ENCODE measurements around the gene FLVCR2. TPM values are rescaled to one million over a fixed set of nuclear protein-coding genes. Genes with fewer than 3 reads are reported as not detected.
"Not testable (repeated sequence)": the region's sequence is repeated elsewhere in the genome, so short reads cannot be mapped to it uniquely, and the experiment has no call there.

The FLVCR2 gene
- total RNA-seq, 1 donor: 5.8 TPM

DNA sequence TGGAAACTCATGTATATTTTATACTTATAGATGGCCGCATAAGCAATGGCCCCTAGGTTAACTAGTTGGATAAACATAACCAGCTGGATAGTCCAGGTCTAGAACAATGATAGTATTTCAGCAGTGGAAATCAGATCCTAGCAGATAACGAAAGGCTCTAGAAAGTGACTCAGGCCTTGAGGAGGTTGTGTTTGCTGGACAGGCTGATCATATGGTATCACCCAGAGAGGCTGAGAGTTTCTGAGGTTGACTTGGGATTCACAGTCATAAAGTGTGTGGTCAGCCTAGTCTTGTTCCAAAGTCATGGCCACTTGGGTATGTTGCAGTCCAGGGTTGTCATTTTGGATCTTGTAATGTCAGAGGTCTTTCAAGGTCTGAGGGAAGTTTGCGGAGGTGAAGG is 16.8 kb downstream of the FLVCR2 start:
- Histone ChIP-seq H3K27me3 (ENCODE audit: insufficient read depth, low read length) (no peaks in the 10 kb centered on the region), H3K4me3 (ENCODE audit: low read length) (no peak overlapping the region), H3K9me3 (ENCODE audit: low read depth, low read length) (no peaks in the 10 kb centered on the region), H3K4me1 (ENCODE audit: insufficient read depth, low read length) (peaks cover 39% of the 10 kb centered on the region)

DNA sequence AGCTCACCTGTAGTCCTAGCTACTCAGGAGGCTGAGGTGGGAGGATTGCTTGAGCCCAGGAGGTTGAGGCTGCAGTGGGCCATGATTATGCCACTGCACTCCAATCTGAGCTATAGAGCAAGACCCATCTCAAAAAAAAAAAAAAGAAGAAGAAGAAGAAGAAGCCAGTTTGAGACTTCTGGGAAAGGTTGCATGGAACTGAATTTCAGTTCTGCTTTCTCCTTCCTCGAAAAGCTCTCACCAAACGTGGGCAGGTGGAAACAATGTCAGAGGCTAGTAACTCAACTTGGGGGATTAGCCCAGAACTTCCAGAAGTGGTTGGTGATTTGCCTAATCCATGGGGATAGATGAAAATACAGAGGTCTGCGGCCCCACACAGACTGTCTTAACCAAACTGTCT is 18.7 kb downstream of the FLVCR2 start:
- no peak overlapping the region for H3K4me3 ChIP-seq (ENCODE audit: low read length)
- no peaks in the 10 kb centered on the region for H3K27me3 ChIP-seq (ENCODE audit: insufficient read depth, low read length)
- peaks cover 42% of the 10 kb centered on the region for H3K4me1 ChIP-seq (ENCODE audit: insufficient read depth, low read length)
- H3K9me3 ChIP-seq (ENCODE audit: low read depth, low read length): no peaks in the 10 kb centered on the region

DNA sequence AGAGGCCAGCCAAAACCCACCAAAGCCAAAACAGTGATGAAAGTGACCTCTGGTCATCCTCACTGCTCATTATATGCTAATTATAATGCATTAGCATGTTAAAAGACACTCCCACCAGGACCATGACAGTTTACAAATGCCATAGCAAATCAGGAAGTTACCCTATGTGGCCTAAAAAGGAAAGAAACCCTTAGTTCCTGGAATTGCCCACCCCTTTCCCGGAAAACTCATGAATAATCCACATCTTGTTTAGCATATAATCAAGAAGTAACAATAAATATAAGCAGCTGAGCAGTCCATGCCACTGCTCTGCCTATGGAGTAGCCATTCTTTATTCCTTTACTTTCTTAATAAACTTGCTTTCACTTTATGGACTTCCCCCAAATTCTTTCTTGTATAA is 21.7 kb downstream of the FLVCR2 start:
- H3K27me3 ChIP-seq (ENCODE audit: insufficient read depth, low read length); H3K9me3 ChIP-seq (ENCODE audit: low read depth, low read length); H3K4me3 ChIP-seq (ENCODE audit: low read length): not testable (repeated sequence)
- peaks cover 72% of the 10 kb centered on the region for H3K4me1 ChIP-seq (ENCODE audit: insufficient read depth, low read length)

DNA sequence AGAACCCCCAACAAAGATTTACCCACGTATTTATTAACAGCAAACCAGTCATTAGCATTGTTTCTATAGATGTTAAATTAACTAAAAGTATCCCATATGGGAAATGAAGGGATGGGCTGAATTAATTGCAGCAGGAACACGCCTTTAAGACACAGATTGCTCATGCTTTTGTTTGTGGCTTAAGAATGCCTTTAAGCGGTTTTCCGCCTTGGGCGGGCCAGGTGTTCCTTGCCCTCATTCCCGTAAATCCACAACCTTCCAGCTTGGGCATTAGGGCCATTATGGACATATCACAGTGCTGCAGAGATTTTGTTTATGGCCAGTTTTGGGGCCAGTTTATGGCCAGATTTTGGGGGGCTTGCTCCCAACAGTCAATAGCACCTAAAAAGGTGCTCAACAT is 22.6 kb downstream of the FLVCR2 start:
- peaks cover 72% of the 10 kb centered on the region for H3K4me1 ChIP-seq (ENCODE audit: insufficient read depth, low read length)
- H3K9me3 ChIP-seq (ENCODE audit: low read depth, low read length); H3K4me3 ChIP-seq (ENCODE audit: low read length); H3K27me3 ChIP-seq (ENCODE audit: insufficient read depth, low read length): not testable (repeated sequence)

DNA sequence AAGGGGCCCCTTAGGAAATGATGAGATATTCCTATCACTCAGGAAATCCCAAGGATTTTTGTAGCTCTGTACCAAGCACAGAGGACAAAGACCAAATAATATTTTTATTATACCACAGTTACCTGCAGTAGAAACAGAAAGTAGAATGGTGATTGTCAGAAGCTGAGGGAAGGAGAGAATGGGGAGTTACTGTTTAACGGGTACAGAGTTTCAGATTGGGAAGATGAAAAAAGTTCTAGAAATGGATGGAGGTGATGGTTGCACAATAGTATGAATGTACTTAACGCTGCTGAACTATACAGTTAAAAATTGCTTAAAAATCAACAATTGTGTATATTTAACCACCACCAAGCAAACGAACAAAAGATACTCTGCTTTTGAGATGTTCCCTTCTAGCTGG is 24.1 kb downstream of the FLVCR2 start:
- H3K4me1 ChIP-seq (ENCODE audit: insufficient read depth, low read length): peaks cover 66% of the 10 kb centered on the region
- H3K4me3 ChIP-seq (ENCODE audit: low read length): no peak overlapping the region
- H3K9me3 ChIP-seq (ENCODE audit: low read depth, low read length): no peaks in the 10 kb centered on the region
- H3K27me3 ChIP-seq (ENCODE audit: insufficient read depth, low read length): no peaks in the 10 kb centered on the region

DNA sequence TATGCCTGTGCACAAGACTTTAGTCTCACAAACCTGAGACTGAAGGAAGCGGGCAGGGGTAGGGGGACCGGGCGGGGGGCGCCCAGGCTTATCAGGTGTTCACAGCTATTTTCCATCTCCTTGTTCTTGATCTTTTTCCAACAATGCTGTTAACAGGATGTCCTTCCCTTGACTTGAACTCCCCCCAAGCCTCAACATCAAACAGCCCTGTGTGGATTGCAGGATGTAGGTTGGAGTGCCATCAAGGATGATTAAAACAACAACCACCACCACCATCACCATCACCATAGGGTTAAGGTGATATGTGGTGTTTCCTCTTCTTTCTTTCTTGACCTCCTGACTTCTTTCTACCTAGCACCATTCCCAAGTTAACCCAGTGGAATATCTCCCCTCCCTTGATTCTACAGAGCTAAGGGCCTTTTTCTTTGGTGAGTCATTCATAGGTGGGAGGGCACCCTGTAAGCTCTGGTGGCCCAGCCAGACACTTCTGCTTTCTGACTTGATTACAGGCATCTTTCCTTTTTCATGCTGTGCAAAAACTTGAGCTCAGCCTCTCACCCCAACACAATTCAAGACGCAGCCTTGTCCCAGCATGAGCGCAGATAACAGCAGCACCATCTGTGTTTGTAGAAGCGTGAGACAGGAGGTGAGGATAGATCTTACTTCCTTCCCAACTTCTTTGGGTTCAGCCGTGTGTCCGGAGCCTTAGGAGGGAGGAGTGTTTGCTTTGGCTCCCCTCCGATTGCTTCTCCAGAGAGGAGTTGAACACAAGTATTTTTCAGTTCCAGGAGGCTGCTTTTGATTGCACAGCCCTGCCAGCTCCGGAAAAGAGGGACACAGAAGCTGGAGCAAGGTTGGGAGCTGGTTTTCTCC is 26.8 kb downstream of the FLVCR2 start:
- H3K27me3 ChIP-seq (ENCODE audit: insufficient read depth, low read length): no peaks in the 10 kb centered on the region
- no peaks in the 10 kb centered on the region for H3K9me3 ChIP-seq (ENCODE audit: low read depth, low read length)
- H3K4me1 ChIP-seq (ENCODE audit: insufficient read depth, low read length): peaks cover 65% of the 10 kb centered on the region
- H3K4me3 ChIP-seq (ENCODE audit: low read length): no peak overlapping the region

DNA sequence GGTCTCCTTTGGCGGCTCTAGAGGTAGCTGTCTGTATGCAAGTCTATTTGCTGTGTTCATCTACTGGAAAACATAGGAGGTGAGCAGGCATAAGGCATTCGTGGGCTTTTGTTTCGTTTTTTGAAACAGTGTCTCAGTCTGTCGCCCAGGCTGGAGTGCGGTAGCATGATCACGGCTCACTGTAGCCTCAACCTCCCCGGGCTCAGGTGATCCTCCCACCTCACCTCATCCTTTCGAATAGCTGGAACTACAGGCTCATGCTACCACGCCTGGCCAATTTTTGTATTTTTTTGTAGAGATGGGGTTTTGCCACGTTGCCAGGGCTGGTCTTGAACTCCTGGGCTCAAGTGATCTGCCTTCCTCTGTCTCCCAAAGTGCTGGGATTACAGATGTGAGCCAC is 27.5 kb downstream of the FLVCR2 start:
- H3K9me3 ChIP-seq (ENCODE audit: low read depth, low read length): no peaks in the 10 kb centered on the region
- no peak overlapping the region for H3K4me3 ChIP-seq (ENCODE audit: low read length)
- peaks cover 71% of the 10 kb centered on the region for H3K4me1 ChIP-seq (ENCODE audit: insufficient read depth, low read length)
- no peaks in the 10 kb centered on the region for H3K27me3 ChIP-seq (ENCODE audit: insufficient read depth, low read length)

DNA sequence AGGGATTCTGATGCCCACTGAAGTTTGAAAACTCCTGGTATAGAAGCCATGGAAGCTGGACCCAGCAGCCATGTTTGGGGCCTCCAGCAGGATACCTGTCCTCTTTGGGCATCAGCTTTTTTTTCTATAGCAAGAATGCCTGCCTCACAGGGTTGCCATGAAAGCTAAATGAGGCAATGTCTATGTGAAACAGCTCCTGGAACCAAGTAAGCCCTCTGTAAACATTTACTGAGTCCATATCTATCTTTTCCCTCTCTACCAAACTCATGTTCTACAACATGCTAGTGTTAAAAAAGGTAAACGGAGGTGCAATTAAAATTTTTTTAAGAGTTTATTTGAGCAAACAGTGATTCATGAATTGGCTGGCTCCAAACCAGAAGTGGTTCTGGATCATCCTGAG is 28.6 kb downstream of the FLVCR2 start:
- H3K27me3 ChIP-seq (ENCODE audit: insufficient read depth, low read length): no peaks in the 10 kb centered on the region
- no peak overlapping the region for H3K4me3 ChIP-seq (ENCODE audit: low read length)
- H3K9me3 ChIP-seq (ENCODE audit: low read depth, low read length): no peaks in the 10 kb centered on the region
- H3K4me1 ChIP-seq (ENCODE audit: insufficient read depth, low read length): peaks cover 78% of the 10 kb centered on the region

DNA sequence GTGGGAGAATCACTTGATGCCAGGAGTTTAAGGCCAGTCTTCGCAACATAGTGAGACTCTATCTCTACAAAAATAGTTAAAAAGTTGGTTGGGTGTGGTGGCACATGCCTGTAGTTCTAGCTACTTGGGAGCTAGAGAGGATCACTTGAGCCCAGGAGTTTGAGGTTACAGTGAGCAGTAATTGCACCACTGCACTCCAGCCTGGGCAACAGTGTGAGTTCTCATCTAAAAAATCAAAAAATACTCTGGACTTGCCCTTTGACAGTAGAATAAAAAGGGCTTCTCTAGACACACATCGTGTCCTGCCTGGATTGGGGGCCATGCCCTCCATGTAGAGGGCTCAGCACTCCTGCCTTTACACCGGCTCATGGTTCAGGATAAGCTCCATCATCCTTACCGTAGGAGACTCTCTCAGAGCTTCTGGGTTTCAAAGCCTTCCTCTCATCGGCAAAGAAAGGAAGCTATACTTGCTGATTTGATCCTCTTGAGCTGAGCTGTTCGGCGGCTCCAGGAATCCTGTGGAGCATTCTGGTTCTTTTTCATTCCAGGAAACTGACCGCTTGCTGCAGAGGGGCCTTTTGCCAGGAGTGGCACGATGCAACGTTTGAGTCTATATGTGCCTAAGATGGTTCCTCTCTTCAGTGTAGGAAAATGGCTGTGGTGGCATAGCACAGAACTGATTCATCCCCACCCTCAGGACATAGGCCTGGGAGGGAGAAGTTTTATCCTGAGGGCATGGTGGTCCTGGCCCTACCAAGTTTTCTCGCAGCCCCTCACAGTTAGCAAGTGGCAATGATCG is 29.6 kb downstream of the FLVCR2 start:
- no peak overlapping the region for H3K4me3 ChIP-seq (ENCODE audit: low read length)
- peaks cover 74% of the 10 kb centered on the region for H3K4me1 ChIP-seq (ENCODE audit: insufficient read depth, low read length)
- H3K27me3 ChIP-seq (ENCODE audit: insufficient read depth, low read length): no peaks in the 10 kb centered on the region
- H3K9me3 ChIP-seq (ENCODE audit: low read depth, low read length): no peaks in the 10 kb centered on the region

DNA sequence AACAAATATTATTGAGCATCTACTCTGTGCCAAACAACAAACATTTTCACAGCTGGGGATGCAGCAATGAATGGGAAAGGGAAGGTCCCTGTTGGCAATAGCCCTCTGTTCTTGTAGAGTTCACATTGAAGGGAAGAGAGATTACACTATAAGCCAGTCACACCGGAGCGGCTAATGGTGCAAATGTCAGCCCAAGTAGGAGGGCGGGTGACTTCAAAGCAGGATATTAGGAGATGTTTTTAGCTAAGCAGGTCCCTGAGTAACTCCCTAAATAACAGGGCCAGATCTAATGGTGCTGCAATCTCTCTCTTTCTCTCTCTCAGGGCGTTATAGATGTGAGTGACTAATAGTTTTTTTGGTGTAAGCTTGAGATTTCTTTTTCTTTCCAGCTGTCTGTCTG is 30.7 kb downstream of the FLVCR2 start:
- Histone ChIP-seq H3K27me3 (ENCODE audit: insufficient read depth, low read length) (no peaks in the 10 kb centered on the region), H3K4me1 (ENCODE audit: insufficient read depth, low read length) (peaks cover 73% of the 10 kb centered on the region), H3K4me3 (ENCODE audit: low read length) (no peak overlapping the region), H3K9me3 (ENCODE audit: low read depth, low read length) (no peaks in the 10 kb centered on the region)

DNA sequence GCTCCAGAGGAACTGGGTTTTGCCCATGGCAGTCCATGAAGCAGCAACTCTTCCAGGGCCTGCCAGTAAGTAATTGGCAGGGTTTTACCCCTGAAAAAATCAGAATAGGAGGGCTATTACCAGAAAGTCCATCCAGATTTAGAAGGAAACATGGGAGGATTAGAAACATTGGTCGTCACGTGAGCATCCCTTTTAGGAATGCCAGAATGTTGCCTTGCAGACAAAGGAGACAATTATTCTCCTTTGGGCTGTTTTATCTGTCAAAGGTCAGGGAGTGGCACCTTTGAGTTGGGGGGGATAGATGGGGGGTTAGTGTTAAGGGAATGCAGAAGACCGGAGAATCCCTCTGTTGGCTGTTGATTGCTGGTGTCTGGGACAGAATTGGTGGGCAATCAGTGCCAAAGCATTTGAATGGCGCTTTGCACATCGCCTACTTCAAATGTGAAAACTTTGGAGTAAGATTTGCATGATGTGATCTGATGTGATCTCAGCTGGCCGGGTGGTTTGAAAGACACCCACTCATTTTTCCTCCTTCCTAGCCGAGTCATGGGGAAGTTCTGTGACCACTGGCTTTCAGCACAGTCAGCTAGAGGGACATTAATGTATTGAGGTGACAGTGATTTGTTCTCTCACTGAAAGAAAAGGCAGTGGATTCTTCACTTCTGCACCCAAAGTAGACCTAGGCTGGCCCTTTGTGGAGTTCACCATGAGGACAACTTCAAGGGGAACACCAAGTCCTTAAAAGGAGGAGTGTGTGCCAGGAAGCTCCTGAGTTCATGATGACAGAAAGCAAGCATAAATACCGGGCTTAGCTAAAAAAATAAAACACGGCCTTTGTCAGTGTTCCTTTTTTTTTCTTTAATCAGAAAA is 31.4 kb downstream of the FLVCR2 start:
- no peaks in the 10 kb centered on the region for H3K27me3 ChIP-seq (ENCODE audit: insufficient read depth, low read length)
- H3K4me1 ChIP-seq (ENCODE audit: insufficient read depth, low read length): peaks cover 72% of the 10 kb centered on the region
- no peaks in the 10 kb centered on the region for H3K9me3 ChIP-seq (ENCODE audit: low read depth, low read length)
- H3K4me3 ChIP-seq (ENCODE audit: low read length): no peak overlapping the region

DNA sequence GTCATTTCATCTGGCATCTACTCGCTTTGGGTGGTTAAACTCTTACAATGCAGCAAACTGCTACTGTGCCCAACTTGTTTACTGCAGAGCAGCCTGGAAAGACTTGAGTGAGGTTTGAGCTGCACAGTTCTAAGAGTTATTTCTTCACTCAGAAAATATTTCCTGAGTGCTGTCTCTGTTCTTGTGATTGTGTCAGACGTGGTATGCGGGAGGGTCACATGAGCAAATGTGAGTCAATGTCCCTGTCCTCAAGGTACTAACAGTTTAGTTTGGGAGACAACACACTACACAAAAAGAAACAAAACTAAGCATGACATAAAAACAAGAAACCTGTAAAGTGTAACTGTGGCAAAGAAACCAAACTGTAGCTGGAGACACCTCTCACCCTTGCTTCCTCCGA is 32.4 kb downstream of the FLVCR2 start:
- no peaks in the 10 kb centered on the region for H3K27me3 ChIP-seq (ENCODE audit: insufficient read depth, low read length)
- H3K4me1 ChIP-seq (ENCODE audit: insufficient read depth, low read length): peaks cover 72% of the 10 kb centered on the region
- no peaks in the 10 kb centered on the region for H3K9me3 ChIP-seq (ENCODE audit: low read depth, low read length)
- no peak overlapping the region for H3K4me3 ChIP-seq (ENCODE audit: low read length)

DNA sequence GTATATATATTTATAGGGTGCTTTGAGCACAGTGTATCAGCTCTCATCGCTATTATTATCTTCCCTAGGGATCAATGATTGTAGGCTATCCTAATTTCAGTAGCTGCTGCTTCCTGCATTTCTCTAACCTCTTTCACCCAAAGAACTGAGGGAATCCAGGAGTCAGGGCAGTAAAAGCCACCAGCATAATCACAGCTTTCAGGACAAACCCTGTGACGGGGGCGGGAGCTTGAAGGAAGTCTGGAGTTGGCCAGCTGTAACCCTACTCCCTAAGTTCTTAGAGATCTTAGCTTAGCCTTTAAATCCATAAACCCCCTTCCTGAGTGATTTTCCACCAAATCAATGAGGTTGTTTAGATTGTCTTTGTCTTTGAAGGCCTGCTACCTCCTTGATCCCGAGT is 33.7 kb downstream of the FLVCR2 start:
- Histone ChIP-seq H3K4me3 (ENCODE audit: low read length) (no peak overlapping the region), H3K4me1 (ENCODE audit: insufficient read depth, low read length) (peaks cover 78% of the 10 kb centered on the region), H3K9me3 (ENCODE audit: low read depth, low read length) (no peaks in the 10 kb centered on the region), H3K27me3 (ENCODE audit: insufficient read depth, low read length) (no peaks in the 10 kb centered on the region)

DNA sequence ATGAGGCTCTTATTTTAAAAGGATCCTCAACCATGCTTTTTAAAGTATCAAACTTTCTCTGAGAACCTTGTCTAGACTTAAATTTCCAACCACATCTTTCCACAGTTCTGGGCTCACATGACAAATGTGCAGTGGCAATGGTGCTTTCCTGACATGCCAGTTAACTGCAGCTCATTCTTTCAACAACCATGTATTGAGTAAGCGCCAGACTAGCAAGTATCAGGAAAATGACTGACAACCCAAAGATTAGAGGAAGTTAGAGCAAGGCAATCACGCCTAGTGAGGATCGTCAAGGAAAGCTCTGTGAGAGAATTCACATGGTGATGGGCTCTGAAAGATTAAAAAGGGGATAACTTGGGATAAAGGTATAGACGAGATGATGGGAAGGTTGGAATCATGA is 35.8 kb downstream of the FLVCR2 start:
- Histone ChIP-seq H3K4me1 (ENCODE audit: insufficient read depth, low read length) (peaks cover 72% of the 10 kb centered on the region), H3K4me3 (ENCODE audit: low read length) (no peak overlapping the region), H3K27me3 (ENCODE audit: insufficient read depth, low read length) (no peaks in the 10 kb centered on the region), H3K9me3 (ENCODE audit: low read depth, low read length) (no peaks in the 10 kb centered on the region)

DNA sequence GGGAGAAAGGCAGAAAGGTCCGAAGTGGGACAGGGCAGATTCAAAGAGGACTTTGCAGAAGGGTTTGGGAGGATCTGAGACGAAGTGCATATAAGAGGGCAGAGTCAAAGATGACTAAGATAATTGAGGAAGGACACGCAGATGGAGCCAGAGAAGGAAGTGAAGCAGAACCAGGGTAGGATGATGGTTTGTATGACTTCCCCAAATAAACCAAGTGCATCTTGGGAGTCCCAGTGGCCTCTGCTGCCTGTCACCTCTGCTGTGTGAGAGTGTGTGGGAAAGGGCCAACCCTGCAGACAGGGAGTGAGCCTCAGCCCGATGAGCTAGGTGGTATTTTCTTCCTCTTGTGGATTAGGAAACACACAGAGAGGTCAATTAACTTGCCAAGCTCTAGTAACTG is 36.8 kb downstream of the FLVCR2 start:
- peaks cover 66% of the 10 kb centered on the region for H3K4me1 ChIP-seq (ENCODE audit: insufficient read depth, low read length)
- no peak overlapping the region for H3K4me3 ChIP-seq (ENCODE audit: low read length)
- no peaks in the 10 kb centered on the region for H3K27me3 ChIP-seq (ENCODE audit: insufficient read depth, low read length)
- no peaks in the 10 kb centered on the region for H3K9me3 ChIP-seq (ENCODE audit: low read depth, low read length)

Data from mononuclear cell (primary cell).